H9 (cell line): ENCODE results near the gene CHN1. TPM values are rescaled to one million over a fixed set of nuclear protein-coding genes. Genes with fewer than 3 reads are reported as not detected.

Experiments used
- DNase-seq: peaks from one replicate; pipeline ENCODE4 v3.0.0-alpha.2; 2017
- H2AFZ ChIP-seq: one replicate; pipeline ENCODE4 v1.6.1; 2013; ENCODE audit warnings: mild to moderate bottlenecking, low read length, control low read depth, moderate library complexity
- H2AK5ac ChIP-seq: 2 replicates; pipeline ENCODE4 v1.6.1; 2013; ENCODE audit warnings: low read length, control low read depth, mixed read lengths; ENCODE audit not compliant: insufficient read length
- H2BK120ac ChIP-seq: one replicate; pipeline ENCODE4 v1.6.1; 2013; ENCODE audit warnings: low read depth, mild to moderate bottlenecking, low read length, control low read depth, inconsistent platforms; ENCODE audit not compliant: poor library complexity, severe bottlenecking
- H2BK12ac ChIP-seq: 2 replicates; pipeline ENCODE4 v1.6.1; 2013; ENCODE audit warnings: low read length, control low read depth, mixed read lengths, low read depth; ENCODE audit not compliant: insufficient read length
- H2BK15ac ChIP-seq: 2 replicates; pipeline ENCODE4 v1.6.1; 2013; ENCODE audit warnings: low read depth, low read length, control low read depth
- H2BK20ac ChIP-seq: one replicate; pipeline ENCODE4 v1.6.1; 2013; ENCODE audit warnings: low read depth, mild to moderate bottlenecking, low read length, control low read depth, inconsistent platforms; ENCODE audit not compliant: poor library complexity, severe bottlenecking
- H2BK5ac ChIP-seq: 2 replicates; pipeline ENCODE4 v1.6.1; 2013; ENCODE audit warnings: low read length, control low read depth, mixed read lengths; ENCODE audit not compliant: insufficient read length
- H3K14ac ChIP-seq: 2 replicates; pipeline ENCODE4 v1.6.1; 2013; ENCODE audit warnings: low read length, control low read depth; ENCODE audit not compliant: insufficient read depth
- H3K18ac ChIP-seq: 2 replicates; pipeline ENCODE4 v1.6.1; 2013; ENCODE audit warnings: low read depth, mild to moderate bottlenecking, mixed read lengths, low read length, control low read depth; ENCODE audit not compliant: insufficient read length
- H3K23ac ChIP-seq: 2 replicates; pipeline ENCODE4 v1.6.1; 2013; ENCODE audit warnings: low read length, control low read depth, mixed read lengths, low read depth; ENCODE audit not compliant: insufficient read length
- H3K23me2 ChIP-seq: 2 replicates; pipeline ENCODE4 v1.6.1; 2013; ENCODE audit warnings: low read depth, mild to moderate bottlenecking, mixed read lengths, low read length, control low read depth; ENCODE audit not compliant: insufficient read length, poor library complexity, severe bottlenecking
- H3K27ac ChIP-seq: 2 replicates; pipeline ENCODE4 v1.5.1; 2013; ENCODE audit warnings: low read length, control low read depth, mixed read lengths, low read depth; ENCODE audit not compliant: insufficient read length
- H3K27me3 ChIP-seq: 2 replicates; pipeline ENCODE4 v1.6.1; 2013; ENCODE audit warnings: low read length, control low read depth, inconsistent platforms; ENCODE audit not compliant: insufficient read depth
- H3K4ac ChIP-seq: 2 replicates; pipeline ENCODE4 v1.6.1; 2013; ENCODE audit warnings: low read depth, mild to moderate bottlenecking, control low read depth, inconsistent platforms, low read length, moderate library complexity
- H3K4me1 ChIP-seq: 2 replicates; pipeline ENCODE4 v1.6.1; 2013; ENCODE audit warnings: low read length, control low read depth, inconsistent platforms; ENCODE audit not compliant: insufficient read depth
- H3K4me2 ChIP-seq: 2 replicates; pipeline ENCODE4 v1.6.1; 2013; ENCODE audit warnings: low read length, control low read depth, mixed read lengths; ENCODE audit not compliant: insufficient read length, insufficient read depth
- H3K56ac ChIP-seq: 2 replicates; pipeline ENCODE4 v1.6.1; 2013; ENCODE audit warnings: low read depth, mild to moderate bottlenecking, mixed read lengths, low read length, control low read depth; ENCODE audit not compliant: insufficient read length
- H3K79me1 ChIP-seq: 2 replicates; pipeline ENCODE4 v1.6.1; 2013; ENCODE audit warnings: low read depth, mild to moderate bottlenecking, moderate library complexity, low read length, control low read depth, inconsistent platforms; ENCODE audit not compliant: insufficient read depth, poor library complexity, severe bottlenecking
- H3K79me2 ChIP-seq: 2 replicates; pipeline ENCODE4 v1.6.1; 2013; ENCODE audit warnings: low read length, control low read depth, inconsistent platforms; ENCODE audit not compliant: insufficient read depth
- H3K9ac ChIP-seq: 2 replicates; pipeline ENCODE4 v1.6.1; 2013; ENCODE audit warnings: low read length, control low read depth, mixed read lengths; ENCODE audit not compliant: insufficient read length; ENCODE audit errors: extremely low read depth
- H3K9me3 ChIP-seq: one replicate; pipeline ENCODE4 v1.6.1; 2013; ENCODE audit warnings: low read depth, low read length, inconsistent platforms; ENCODE audit not compliant: control insufficient read depth
- H3T11ph ChIP-seq: one replicate; pipeline ENCODE4 v1.6.1; 2013; ENCODE audit warnings: mild to moderate bottlenecking, low read length, control low read depth, inconsistent platforms
- H4K20me1 ChIP-seq: one replicate; pipeline ENCODE4 v1.6.1; 2013; ENCODE audit not compliant: control insufficient read depth, insufficient read length, insufficient read depth
- H4K5ac ChIP-seq: 2 replicates; pipeline ENCODE4 v1.6.1; 2013; ENCODE audit warnings: low read depth, mild to moderate bottlenecking, mixed read lengths, low read length, control low read depth; ENCODE audit not compliant: insufficient read length
- H4K8ac ChIP-seq: replicated peaks from 2 replicates; pipeline ENCODE4 v1.6.1; 2013; ENCODE audit warnings: low read length, control low read depth, mixed read lengths, low read depth; ENCODE audit not compliant: insufficient read length
- H4K91ac ChIP-seq: 2 replicates; pipeline ENCODE4 v1.6.1; 2013; ENCODE audit warnings: low read depth, mild to moderate bottlenecking, moderate library complexity, mixed read lengths, low read length, control low read depth; ENCODE audit not compliant: insufficient read length
- H3K27ac Mint-ChIP-seq, 3 experiments: 2 replicates in 2 of 3; 3 replicates in 1 of 3; pipeline ENCODE4 v1.8.0; 2020 to 2021; ENCODE audit warnings: mixed read lengths in 3 of 3, mild to moderate bottlenecking in 1 of 3, moderate library complexity in 1 of 3
- H3K27me3 Mint-ChIP-seq: 2 replicates; pipeline ENCODE4 v1.8.0; 2021; ENCODE audit warnings: low read depth, mild to moderate bottlenecking, moderate library complexity, mixed read lengths
- H3K36me3 Mint-ChIP-seq, 3 experiments: 2 replicates in 2 of 3; 3 replicates in 1 of 3; pipeline ENCODE4 v1.8.0; 2020 to 2021; ENCODE audit warnings: low read depth in 3 of 3, mixed read lengths in 3 of 3; ENCODE audit not compliant: insufficient read depth in 1 of 3
- H3K4me1 Mint-ChIP-seq, 2 experiments: 2 replicates each; pipeline ENCODE4 v1.8.0; 2020; ENCODE audit warnings: mixed read lengths in 2 of 2
- H3K4me3 Mint-ChIP-seq, 2 experiments: 2 replicates in 1 of 2; 3 replicates in 1 of 2; pipeline ENCODE4 v1.8.0; 2020 to 2021; ENCODE audit warnings: mild to moderate bottlenecking in 2 of 2, mixed read lengths in 2 of 2, moderate library complexity in 1 of 2
- H3K9me3 Mint-ChIP-seq, 2 experiments: 2 replicates in 1 of 2; 3 replicates in 1 of 2; pipeline ENCODE4 v1.8.0; 2020; ENCODE audit warnings: mild to moderate bottlenecking in 2 of 2, mixed read lengths in 2 of 2, moderate library complexity in 1 of 2
- WGBS: extraction: QIAGEN DNeasy Blood & Tissue Kit; methylation state at CpG from one replicate; pipeline ENCODE4 v1.1.7; 2013; ENCODE audit warnings: missing lambda C conversion rate, low lambda C conversion rate, mixed read lengths; ENCODE audit not compliant: insufficient read length; ENCODE audit errors: extremely low coverage; 5-methylcytosine and 5-hydroxymethylcytosine counted together
- total RNA-seq: library from RNA; stranded (reverse); gene quantifications from 2 replicates; pipeline ENCODE4 v1.2.1, GENCODE V29; 2021
- TF ChIP-seq, protein P1 (sequence below): fragments of 200-600 bp; sonication (generic); conservative IDR thresholded peaks from 3 replicates; pipeline ENCODE4 v1.8.0; 2021; ENCODE audit warnings: antibody characterized with exemption, mild to moderate bottlenecking

Gene CHN1
- total RNA-seq, 1 experiment from 2014 or later, result 33.9 TPM

DNA sequence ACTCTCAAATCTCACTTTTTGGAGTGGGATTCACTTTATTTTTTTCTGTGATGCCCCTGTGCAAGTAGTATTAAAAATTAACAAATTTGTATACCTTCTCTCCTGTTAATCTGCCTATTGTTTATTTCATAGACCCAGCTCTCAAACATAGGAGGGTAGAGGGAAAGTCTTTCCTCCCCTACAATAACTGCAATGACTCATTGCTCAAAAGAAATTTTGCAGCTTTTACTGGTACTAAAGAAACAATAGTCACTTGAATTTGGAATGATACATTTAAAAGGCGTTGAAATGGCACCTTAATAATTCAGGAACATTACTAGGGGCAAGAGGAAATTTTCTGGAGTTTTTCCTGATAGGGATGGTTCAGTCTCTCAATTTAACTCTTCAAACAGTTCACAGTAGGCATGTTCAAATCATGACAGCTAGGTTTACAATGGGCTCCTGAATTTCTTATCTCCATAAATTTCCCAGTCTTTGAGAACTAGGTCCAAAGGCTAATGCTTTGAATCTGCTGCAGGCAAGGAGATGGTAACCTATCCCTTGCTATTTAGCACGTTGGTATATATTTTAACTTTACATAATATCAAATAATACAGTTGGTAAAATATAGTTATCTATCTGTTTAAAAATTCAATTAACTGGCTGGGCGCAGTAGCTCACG, 88.8 kb downstream of the CHN1 start:
- no CpG with 5 or more reads among the region's 4 CpGs for WGBS
- Histone ChIP-seq H3K9me3 (no peaks in the 10 kb centered on the region), H3K4ac (no peak overlapping the region), H2BK20ac (no peak overlapping the region), H3K4me1 (peaks cover 7% of the 10 kb centered on the region; the same call in 1 of the 2 replicates), H2AK5ac (no peak overlapping the region), H3T11ph (no peak overlapping the region), H3K27ac (no peak overlapping the region), H3K9ac (no peak overlapping the region), H3K23ac (no peak overlapping the region), H4K20me1 (no peaks in the 10 kb centered on the region), H3K79me1 (no peaks in the 10 kb centered on the region), H3K14ac (no peak overlapping the region), H3K23me2 (no peaks in the 10 kb centered on the region), H4K8ac (no peak overlapping the region), H3K18ac (no peak overlapping the region), H2AFZ (no peak overlapping the region), H2BK15ac (no peak overlapping the region), H2BK120ac (no peak overlapping the region), H2BK5ac (no peak overlapping the region), H4K5ac (no peak overlapping the region), H3K56ac (no peak overlapping the region), H3K79me2 (no peaks in the 10 kb centered on the region), H3K27me3 (no peaks in the 10 kb centered on the region), H2BK12ac (no peak overlapping the region), H3K4me2 (no peak overlapping the region), H4K91ac (no peak overlapping the region)
- H3K36me3 Mint-ChIP-seq, result peaks cover 25 to 52% (median 42%) of the 10 kb centered on the region in 3 experiments
- no peak overlapping the region for H3K4me3 Mint-ChIP-seq
- TF ChIP-seq, protein P1, sequence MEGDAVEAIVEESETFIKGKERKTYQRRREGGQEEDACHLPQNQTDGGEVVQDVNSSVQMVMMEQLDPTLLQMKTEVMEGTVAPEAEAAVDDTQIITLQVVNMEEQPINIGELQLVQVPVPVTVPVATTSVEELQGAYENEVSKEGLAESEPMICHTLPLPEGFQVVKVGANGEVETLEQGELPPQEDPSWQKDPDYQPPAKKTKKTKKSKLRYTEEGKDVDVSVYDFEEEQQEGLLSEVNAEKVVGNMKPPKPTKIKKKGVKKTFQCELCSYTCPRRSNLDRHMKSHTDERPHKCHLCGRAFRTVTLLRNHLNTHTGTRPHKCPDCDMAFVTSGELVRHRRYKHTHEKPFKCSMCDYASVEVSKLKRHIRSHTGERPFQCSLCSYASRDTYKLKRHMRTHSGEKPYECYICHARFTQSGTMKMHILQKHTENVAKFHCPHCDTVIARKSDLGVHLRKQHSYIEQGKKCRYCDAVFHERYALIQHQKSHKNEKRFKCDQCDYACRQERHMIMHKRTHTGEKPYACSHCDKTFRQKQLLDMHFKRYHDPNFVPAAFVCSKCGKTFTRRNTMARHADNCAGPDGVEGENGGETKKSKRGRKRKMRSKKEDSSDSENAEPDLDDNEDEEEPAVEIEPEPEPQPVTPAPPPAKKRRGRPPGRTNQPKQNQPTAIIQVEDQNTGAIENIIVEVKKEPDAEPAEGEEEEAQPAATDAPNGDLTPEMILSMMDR, result no peak
- no peaks in the 10 kb centered on the region for H3K27me3 Mint-ChIP-seq
- peak overlapping the region in 2 of 3 experiments; percentile 25 to 32; a peak in 2 of 7 replicates for H3K27ac Mint-ChIP-seq
- no peak for DNase-seq
- H3K4me1 Mint-ChIP-seq, result peaks cover 30 to 35% of the 10 kb centered on the region in 2 experiments
- H3K9me3 Mint-ChIP-seq, result peaks cover 2 to 3% of the 10 kb centered on the region in 2 experiments; a peak in 3 of 5 replicates
